Stomach (tissue), 9 donors: Measurements from ENCODE around the gene RABGAP1L. TPM values are rescaled to one million over a fixed set of nuclear protein-coding genes. Genes with fewer than 3 reads are reported as not detected.

Source experiments
- DNase-seq, 2 donors: peaks; one replicate each; pipeline versions ENCODE4 v3.0.0 to v3.0.0-alpha.2; 2013 to 2019
- H3K27ac ChIP-seq, 5 donors: fragments of 200-600 bp in 4 of 5; sonication (generic) in 4 of 5; one replicate each; pipeline ENCODE4 v1.5.1; 2013 to 2019; ENCODE audit warnings: mild to moderate bottlenecking in 1 of 5, moderate library complexity in 1 of 5
- H3K27me3 ChIP-seq, 3 donors: fragments of 200-600 bp; sonication (generic); one replicate each; pipeline ENCODE4 v1.5.1; 2017 to 2019; ENCODE audit warnings: mixed run types in 1 of 3
- H3K36me3 ChIP-seq, 4 donors: fragments of 200-600 bp; sonication (generic); 1 replicate in 3 of 4; 2 replicates in 1 of 4; pipeline ENCODE4 v1.5.1; 2016 to 2019
- H3K4me1 ChIP-seq, 4 donors: fragments of 200-600 bp; sonication (generic); one replicate each; pipeline ENCODE4 v1.5.1; 2016 to 2019
- H3K4me3 ChIP-seq, 4 donors: fragments of 200-600 bp; sonication (generic) in 3 of 4; one replicate each; pipeline ENCODE4 v1.5.1; 2016 to 2019; ENCODE audit warnings: mild to moderate bottlenecking in 1 of 4
- H3K9me3 ChIP-seq, 4 donors: fragments of 200-600 bp; sonication (generic); one replicate each; pipeline ENCODE4 v1.5.1; 2016 to 2019
- CTCF ChIP-seq, 7 experiments: fragments of 450-650 bp in 4 of 7; fragments of 200-600 bp in 3 of 7; sonication (generic) in 3 of 7; IDR thresholded peaks; one replicate each; pipeline ENCODE4 v1.5.1; 2016 to 2019; ENCODE audit warnings: antibody characterized with exemption in 7 of 7, control low read depth in 2 of 7, mild to moderate bottlenecking in 1 of 7
- EP300 ChIP-seq: sonication (generic); formaldehyde crosslinking; IDR thresholded peaks from one replicate; pipeline ENCODE4 v1.6.1; 2017; ENCODE audit warnings: antibody characterized with exemption
- POLR2A ChIP-seq, 4 donors: fragments of 450-650 bp; IDR thresholded peaks; one replicate each; pipeline ENCODE4 v1.6.1; 2016; ENCODE audit warnings: antibody characterized with exemption in 4 of 4, control low read depth in 2 of 4, mild to moderate bottlenecking in 1 of 4, moderate library complexity in 1 of 4
- POLR2AphosphoS5 ChIP-seq, 3 donors: sonication (generic); formaldehyde crosslinking; IDR thresholded peaks; one replicate each; pipeline ENCODE4 v1.6.1; 2016; ENCODE audit warnings: antibody characterized with exemption in 3 of 3
- WGBS, 5 donors: extraction: QIAGEN DNeasy Blood & Tissue Kit in 3 of 5; methylation state at CpG; one replicate each; pipeline versions ENCODE4 v1.1.5 to v1.1.7; 2013 to 2018; 5-methylcytosine and 5-hydroxymethylcytosine counted together
- intact Hi-C: fragments of 100-400 bp; cut with DNase I; formaldehyde crosslinking; loops from one replicate; pipeline ENCODE4 v1.15.1; 2023; ENCODE audit warnings: low total_unique reads
- polyA plus RNA-seq, 3 donors: library from polyadenylated mRNA; stranded (reverse); fragments of 200-250 nt; gene quantifications; one replicate each; pipeline ENCODE4 v1.2.3, GENCODE V29; 2013
- total RNA-seq, 5 donors: library from RNA; depleted of rRNA; stranded (reverse); fragments of >200 nt; gene quantifications; one replicate each; pipeline versions ENCODE4 v1.1.0 to v1.2.3, GENCODE V29; 2014 to 2016
- donor health status: healthy with polysubstance abuse.
- donor health status: Bipolar disorder and iron deficiency.
- donor health status: healthy.

RABGAP1L gene
- total and polyA plus RNA-seq, 8 donors, result 14.2 to 238 (median 57.9) TPM

- TF ChIP-seq POLR2A (IDR thresholded peaks at IDR 0.05), result no peak
- TF ChIP-seq EP300, result no peak
- no peak for TF ChIP-seq POLR2AphosphoS5 (IDR thresholded peaks at IDR 0.05)
- TF ChIP-seq CTCF (IDR thresholded peaks at IDR 0.05), result no peak
- intact Hi-C loops, result no loop called here
- Histone ChIP-seq H3K4me1 (peaks cover 0 to 4% (median 0%) of the 10 kb centered on the region in 4 donors), H3K4me3 (no peak overlapping the region), H3K27ac (no peak overlapping the region), H3K36me3 (no peaks in the 10 kb centered on the region), H3K9me3 (peaks cover 0 to 10% (median 0%) of the 10 kb centered on the region in 4 donors), H3K27me3 (no peaks in the 10 kb centered on the region)
- DNase-seq, result no peak
Measured at GRCh38 chr1:174654560-174654959, 495.2 kb downstream of the RABGAP1L start.

GRCh38 chr1:174656409-174657059 is 497.2 kb downstream of the RABGAP1L start:
- peaks cover 0 to 10% (median 0%) of the 10 kb centered on the region in 4 donors for H3K9me3 ChIP-seq
- H3K36me3 ChIP-seq, result no peaks in the 10 kb centered on the region
- no peak for DNase-seq
- no peak overlapping the region for H3K4me3 ChIP-seq
- no peak for TF ChIP-seq CTCF (IDR thresholded peaks at IDR 0.05)
- TF ChIP-seq POLR2AphosphoS5 (IDR thresholded peaks at IDR 0.05), result no peak
- no peak for TF ChIP-seq POLR2A (IDR thresholded peaks at IDR 0.05)
- no peak for TF ChIP-seq EP300
- H3K27me3 ChIP-seq, result no peaks in the 10 kb centered on the region
- H3K4me1 ChIP-seq, result peaks cover 0 to 4% (median 0%) of the 10 kb centered on the region in 4 donors
- WGBS, 5 donors, result 56 to 75% (median 65%) methylated on average over 1 of the region's 1 CpG
- no peak overlapping the region for H3K27ac ChIP-seq
- intact Hi-C loops, result no loop called here

- no peaks in the 10 kb centered on the region for H3K27me3 ChIP-seq
- TF ChIP-seq POLR2A (IDR thresholded peaks at IDR 0.05), result no peak
- H3K9me3 ChIP-seq, result peaks cover 0 to 10% (median 0%) of the 10 kb centered on the region in 4 donors
- no peak overlapping the region for H3K27ac ChIP-seq
- DNase-seq, result no peak
- intact Hi-C loops, result no loop called here
- H3K4me3 ChIP-seq, result no peak overlapping the region
- no peaks in the 10 kb centered on the region for H3K36me3 ChIP-seq
- peaks cover 0 to 4% (median 0%) of the 10 kb centered on the region in 4 donors for H3K4me1 ChIP-seq
Measured at GRCh38 chr1:174657411-174657810, 498.1 kb downstream of the RABGAP1L start.

GRCh38 chr1:174657893-174658292 is 498.6 kb downstream of the RABGAP1L start:
- H3K4me1 ChIP-seq, result peaks cover 0 to 4% (median 0%) of the 10 kb centered on the region in 4 donors
- no peak for DNase-seq
- intact Hi-C loops, result no loop called here
- TF ChIP-seq CTCF (IDR thresholded peaks at IDR 0.05), result no peak
- TF ChIP-seq POLR2AphosphoS5 (IDR thresholded peaks at IDR 0.05), result no peak
- no peak for TF ChIP-seq POLR2A (IDR thresholded peaks at IDR 0.05)
- TF ChIP-seq EP300, result no peak
- H3K27ac ChIP-seq, result no peak overlapping the region
- peaks cover 0 to 10% (median 0%) of the 10 kb centered on the region in 4 donors for H3K9me3 ChIP-seq
- no peaks in the 10 kb centered on the region for H3K27me3 ChIP-seq
- no peak overlapping the region for H3K4me3 ChIP-seq
- WGBS, 5 donors, result 59 to 83% (median 72%) methylated on average over 1 of the region's 1 CpG
- H3K36me3 ChIP-seq, result no peaks in the 10 kb centered on the region

- no peak for TF ChIP-seq EP300
- TF ChIP-seq POLR2A (IDR thresholded peaks at IDR 0.05), result no peak
- no peak for TF ChIP-seq CTCF (IDR thresholded peaks at IDR 0.05)
- no peak for TF ChIP-seq POLR2AphosphoS5 (IDR thresholded peaks at IDR 0.05)
- no peak overlapping the region for H3K4me3 ChIP-seq
Measured at GRCh38 chr1:174659823-174660222, 500.5 kb downstream of the RABGAP1L start.

More at GRCh38 chr1:174659823-174660222, 500.5 kb downstream of the RABGAP1L start:
- no peaks in the 10 kb centered on the region for H3K4me1 ChIP-seq
- H3K27ac ChIP-seq, result no peak overlapping the region
- WGBS, 5 donors, result 85 to 96% (median 91%) methylated on average over 3 of the region's 3 CpGs
- H3K27me3 ChIP-seq, result no peaks in the 10 kb centered on the region
- H3K9me3 ChIP-seq, result peaks cover 0 to 10% (median 0%) of the 10 kb centered on the region in 4 donors
- no peaks in the 10 kb centered on the region for H3K36me3 ChIP-seq
- intact Hi-C loops, result no loop called here
- DNase-seq, result no peak
